Measurements from ENCODE around the gene GPR78. TPM values are rescaled to one million over a fixed set of nuclear protein-coding genes. Genes with fewer than 3 reads are reported as not detected.

Gene GPR78
- total and polyA plus RNA-seq, 2 of the 8 experiments (the other 6 are each of a cell fraction or from before 2014, with no cell fraction given): 1.0 to 3.0 TPM

- TF ChIP-seq HDAC2 (IDR thresholded peaks at IDR 0.05; ENCODE audit: borderline replicate concordance in 1 of 2, low read depth in 2 of 2, low read length in 2 of 2) (no peak), EZH2 (IDR thresholded peaks at IDR 0.05; ENCODE audit: low read depth, low read length, severe bottlenecking) (no peak), ATF2 (IDR thresholded peaks at IDR 0.05; ENCODE audit: low read length) (no peak), TCF12 (IDR thresholded peaks at IDR 0.05; ENCODE audit: low read depth, low read length) (no peak), CREB1 (IDR thresholded peaks at IDR 0.05) (no peak), FOSL1 (IDR thresholded peaks at IDR 0.05; ENCODE audit: insufficient read depth, low read depth, low read length) (no peak), JUN (IDR thresholded peaks at IDR 0.05; ENCODE audit: low read depth, low read length) (no peak), RBBP5 (IDR thresholded peaks at IDR 0.05; ENCODE audit: borderline replicate concordance, low read depth, low read length) (no peak), BCL11A (IDR thresholded peaks at IDR 0.05; ENCODE audit: low read depth in 2 of 2, low read length in 2 of 2) (no peak), GTF2F1 (IDR thresholded peaks at IDR 0.05; ENCODE audit: borderline replicate concordance, low read depth, low read length) (no peak), YY1 (IDR thresholded peaks at IDR 0.05; ENCODE audit: low read depth, low read length) (no peak), EP300 (IDR thresholded peaks at IDR 0.05; ENCODE audit: borderline replicate concordance in 1 of 2, low read depth in 2 of 2, low read length in 2 of 2) (no peak)
These were observed 37.2 kb upstream of the GPR78 start (continued) for GRCh38 chr4:8542776-8543525.

Data from H1 (cell line).